ENCODE measurements around the gene MRPL49. TPM values are rescaled to one million over a fixed set of nuclear protein-coding genes. Genes with fewer than 3 reads are reported as not detected.

The MRPL49 gene
- total RNA-seq, 2 donors from 2014 or later = 42.8 to 44.8 TPM

- H3K9me3 ChIP-seq (ENCODE audit: control insufficient read depth, low read length, poor library complexity, severe bottlenecking) = no peaks in the 10 kb centered on the region
- Mint-ChIP-seq H3K36me3 (ENCODE audit: low read depth) (peaks cover 7% of the 10 kb centered on the region), H3K4me3 (no peak overlapping the region), H3K27me3 (no peaks in the 10 kb centered on the region), H3K4me1 (peaks cover 16% of the 10 kb centered on the region), H3K27ac (peak overlapping the region; percentile 43)
- DNase-seq = no peak
- no peak for ATAC-seq
These were observed 6.3 kb downstream of the MRPL49 start for GRCh38 chr11:65128182-65129145.

GRCh38 chr11:65129649-65130441 lies 7.7 kb downstream of the MRPL49 start:
- H3K36me3 Mint-ChIP-seq (ENCODE audit: low read depth) = peaks cover 5% of the 10 kb centered on the region
- no peaks in the 10 kb centered on the region for H3K27me3 Mint-ChIP-seq
- H3K4me1 Mint-ChIP-seq = peaks cover 19% of the 10 kb centered on the region
- DNase-seq (no peak), ATAC-seq (no peak)
- no peak overlapping the region for H3K27ac Mint-ChIP-seq
- H3K9me3 ChIP-seq (ENCODE audit: control insufficient read depth, low read length, poor library complexity, severe bottlenecking) = no peaks in the 10 kb centered on the region
- no peak overlapping the region for H3K4me3 Mint-ChIP-seq

GRCh38 chr11:65130631-65131416 lies 8.7 kb downstream of the MRPL49 start:
- no peaks in the 10 kb centered on the region for H3K9me3 ChIP-seq (ENCODE audit: control insufficient read depth, low read length, poor library complexity, severe bottlenecking)
- DNase-seq = no peak
- H3K27ac Mint-ChIP-seq = no peak overlapping the region
- peaks cover 5% of the 10 kb centered on the region for H3K36me3 Mint-ChIP-seq (ENCODE audit: low read depth)
- ATAC-seq = no peak
- no peak overlapping the region for H3K4me3 Mint-ChIP-seq
- no peaks in the 10 kb centered on the region for H3K27me3 Mint-ChIP-seq
- peaks cover 22% of the 10 kb centered on the region for H3K4me1 Mint-ChIP-seq

GRCh38 chr11:65131417-65131776 lies 9.3 kb downstream of the MRPL49 start:
- H3K36me3 Mint-ChIP-seq (ENCODE audit: low read depth) = peaks cover 5% of the 10 kb centered on the region
- no peaks in the 10 kb centered on the region for H3K9me3 ChIP-seq (ENCODE audit: control insufficient read depth, low read length, poor library complexity, severe bottlenecking)
- DNase-seq = no peak
- no peak overlapping the region for H3K27ac Mint-ChIP-seq
- H3K27me3 Mint-ChIP-seq = no peaks in the 10 kb centered on the region
- peaks cover 28% of the 10 kb centered on the region for H3K4me1 Mint-ChIP-seq
- no peak overlapping the region for H3K4me3 Mint-ChIP-seq
- no peak for ATAC-seq

- no peaks in the 10 kb centered on the region for H3K9me3 ChIP-seq (ENCODE audit: control insufficient read depth, low read length, poor library complexity, severe bottlenecking)
- peak overlapping the region; percentile 98 for H3K4me3 Mint-ChIP-seq
- peaks cover 32% of the 10 kb centered on the region for H3K4me1 Mint-ChIP-seq
- DNase-seq (no peak), ATAC-seq (no peak)
- no peaks in the 10 kb centered on the region for H3K27me3 Mint-ChIP-seq
- H3K27ac Mint-ChIP-seq = peak overlapping the region; percentile 100
- peaks cover 5% of the 10 kb centered on the region for H3K36me3 Mint-ChIP-seq (ENCODE audit: low read depth)
These were observed 9.7 kb downstream of the MRPL49 start for GRCh38 chr11:65131895-65132237.

GRCh38 chr11:65132238-65132987 lies 10.3 kb downstream of the MRPL49 start:
- peaks cover 5% of the 10 kb centered on the region for H3K36me3 Mint-ChIP-seq (ENCODE audit: low read depth)
- peak overlapping the region; percentile 100 for H3K27ac Mint-ChIP-seq
- no peak for DNase-seq
- H3K27me3 Mint-ChIP-seq = no peaks in the 10 kb centered on the region
- ATAC-seq = no peak
- H3K4me3 Mint-ChIP-seq = peak overlapping the region; percentile 98
- H3K9me3 ChIP-seq (ENCODE audit: control insufficient read depth, low read length, poor library complexity, severe bottlenecking) = no peaks in the 10 kb centered on the region
- peaks cover 32% of the 10 kb centered on the region for H3K4me1 Mint-ChIP-seq

- H3K9me3 ChIP-seq (ENCODE audit: control insufficient read depth, low read length, poor library complexity, severe bottlenecking) = no peaks in the 10 kb centered on the region
- Mint-ChIP-seq H3K36me3 (ENCODE audit: low read depth) (peaks cover 5% of the 10 kb centered on the region), H3K4me3 (peak overlapping the region; percentile 98), H3K27ac (peak overlapping the region; percentile 100), H3K4me1 (peaks cover 32% of the 10 kb centered on the region), H3K27me3 (no peaks in the 10 kb centered on the region)
- ATAC-seq = no peak
- DNase-seq = peak in 2 of 3 donors; percentile 40
These were observed 11.0 kb downstream of the MRPL49 start for GRCh38 chr11:65132988-65133700.

GRCh38 chr11:65133724-65134123 lies 11.6 kb downstream of the MRPL49 start:
- H3K4me1 Mint-ChIP-seq = peaks cover 32% of the 10 kb centered on the region
- H3K36me3 Mint-ChIP-seq (ENCODE audit: low read depth) = peaks cover 5% of the 10 kb centered on the region
- no peaks in the 10 kb centered on the region for H3K27me3 Mint-ChIP-seq
- DNase-seq = no peak
- no peaks in the 10 kb centered on the region for H3K9me3 ChIP-seq (ENCODE audit: control insufficient read depth, low read length, poor library complexity, severe bottlenecking)
- H3K4me3 Mint-ChIP-seq = peak overlapping the region; percentile 98
- peak overlapping the region; percentile 100 for H3K27ac Mint-ChIP-seq
- ATAC-seq = no peak

- ATAC-seq = peak; percentile 81
- H3K36me3 Mint-ChIP-seq (ENCODE audit: low read depth) = peaks cover 5% of the 10 kb centered on the region
- H3K27me3 Mint-ChIP-seq = no peaks in the 10 kb centered on the region
- peak within 1 kb of the TSS; percentile 98 for H3K4me3 Mint-ChIP-seq
- DNase-seq = peak; percentile 84 to 87 (median 85)
- peak within 1 kb of the TSS; percentile 100 for H3K27ac Mint-ChIP-seq
- H3K9me3 ChIP-seq (ENCODE audit: control insufficient read depth, low read length, poor library complexity, severe bottlenecking) = no peaks in the 10 kb centered on the region
- H3K4me1 Mint-ChIP-seq = peaks cover 32% of the 10 kb centered on the region
These were observed 12.3 kb downstream of the MRPL49 start, which contains the start of gene SYVN1 for GRCh38 chr11:65134240-65134951. Gene SYVN1, minus strand, starts transcription at chr11:65134519. Its CDS starts 918 bp downstream, at chr11:65133601.

GRCh38 chr11:65134952-65135632 lies 13.0 kb downstream of the MRPL49 start:
- Mint-ChIP-seq H3K4me1 (peaks cover 32% of the 10 kb centered on the region), H3K4me3 (peak overlapping the region; percentile 98), H3K27me3 (no peaks in the 10 kb centered on the region)

GRCh38 chr11:65135633-65136145 lies 13.6 kb downstream of the MRPL49 start:
- no peaks in the 10 kb centered on the region for H3K27me3 Mint-ChIP-seq
- DNase-seq (no peak), ATAC-seq (no peak)
- peaks cover 32% of the 10 kb centered on the region for H3K4me1 Mint-ChIP-seq
- H3K4me3 Mint-ChIP-seq = peak overlapping the region; percentile 98
- peaks cover 5% of the 10 kb centered on the region for H3K36me3 Mint-ChIP-seq (ENCODE audit: low read depth)
- no peaks in the 10 kb centered on the region for H3K9me3 ChIP-seq (ENCODE audit: control insufficient read depth, low read length, poor library complexity, severe bottlenecking)
- H3K27ac Mint-ChIP-seq = peak overlapping the region; percentile 100

More at GRCh38 chr11:65134952-65135632, 13.0 kb downstream of the MRPL49 start:
- no peaks in the 10 kb centered on the region for H3K9me3 ChIP-seq (ENCODE audit: control insufficient read depth, low read length, poor library complexity, severe bottlenecking)
- Mint-ChIP-seq H3K36me3 (ENCODE audit: low read depth) (peaks cover 5% of the 10 kb centered on the region), H3K27ac (peak overlapping the region; percentile 100)
- DNase-seq (peak; percentile 64 to 76 (median 66)), ATAC-seq (peak; percentile 88)

All from T-helper 17 cell (primary cell).